Measurements from ENCODE around the gene ATCAY.
"Not testable (repeated sequence)": the region's sequence is repeated elsewhere in the genome, so short reads cannot be mapped to it uniquely, and the experiment has no call there.

ATCAY gene

GRCh38 chr19:3902317-3902973 lies 22.0 kb downstream of the ATCAY start:
- no peak for DNase-seq (ENCODE audit: low read depth)

GRCh38 chr19:3904233-3904632 lies 23.7 kb downstream of the ATCAY start:
- DNase-seq (ENCODE audit: low read depth) = no peak

- no peak for DNase-seq (ENCODE audit: low read depth)
These were observed 27.3 kb downstream of the ATCAY start for GRCh38 chr19:3907626-3908265.

- DNase-seq (ENCODE audit: low read depth) = no peak
These were observed 28.0 kb downstream of the ATCAY start for GRCh38 chr19:3908266-3909054.

- no peak for DNase-seq (ENCODE audit: low read depth)
These were observed 29.6 kb downstream of the ATCAY start for GRCh38 chr19:3910105-3910504.

GRCh38 chr19:3914199-3914598 lies 33.7 kb downstream of the ATCAY start:
- DNase-seq (ENCODE audit: low read depth) = no peak

- no peak for DNase-seq (ENCODE audit: low read depth)
These were observed 35.5 kb downstream of the ATCAY start for GRCh38 chr19:3916033-3916432.

- DNase-seq (ENCODE audit: low read depth) = no peak
These were observed 39.3 kb downstream of the ATCAY start for GRCh38 chr19:3919793-3920192.

GRCh38 chr19:3923096-3923758 lies 42.7 kb downstream of the ATCAY start:
- DNase-seq (ENCODE audit: low read depth) = no peak

- DNase-seq (ENCODE audit: low read depth) = no peak
These were observed 43.4 kb downstream of the ATCAY start for GRCh38 chr19:3923912-3924311.

GRCh38 chr19:3931041-3931440 lies 50.6 kb downstream of the ATCAY start:
- no peak for DNase-seq (ENCODE audit: low read depth)

GRCh38 chr19:3932931-3933810 lies 52.7 kb downstream of the ATCAY start, which contains the start of gene NMRK2:
Gene NMRK2, plus strand, starts transcription at chr19:3933069. Its CDS starts 603 bp downstream, at chr19:3933672.
- DNase-seq (ENCODE audit: low read depth) = no peak

- DNase-seq (ENCODE audit: low read depth) = no peak
These were observed 56.3 kb downstream of the ATCAY start for GRCh38 chr19:3936506-3937442.

GRCh38 chr19:3938300-3938950 lies 57.9 kb downstream of the ATCAY start:
- not testable (repeated sequence) for DNase-seq (ENCODE audit: low read depth)

- DNase-seq (ENCODE audit: low read depth) = no peak
These were observed 62.4 kb downstream of the ATCAY start for GRCh38 chr19:3942790-3943409.

GRCh38 chr19:3944018-3944721 lies 63.7 kb downstream of the ATCAY start:
- no peak for DNase-seq (ENCODE audit: low read depth)

- no peak for DNase-seq (ENCODE audit: low read depth)
These were observed 65.4 kb downstream of the ATCAY start for GRCh38 chr19:3945838-3946237.

GRCh38 chr19:3947316-3947933 lies 66.9 kb downstream of the ATCAY start:
- not testable (repeated sequence) for DNase-seq (ENCODE audit: low read depth)
